GM19438 (cell line): Measurements from ENCODE around the gene KRT35.

Experiments used
- ATAC-seq: cut with Tn5 transposase; IDR thresholded peaks from one replicate; pipeline ENCODE4 v1.9.1; 2021; ENCODE audit warnings: low read depth; ENCODE audit not compliant: unreplicated experiment

Gene KRT35

GRCh38 chr17:41490000-41490990, 9.3 kb upstream of the KRT35 start:
- ATAC-seq: no peak

GRCh38 chr17:41489531-41489930, 8.6 kb upstream of the KRT35 start, which contains the start of gene KRT36:
KRT36 (minus strand) TSS chr17:41489910; CDS start chr17:41489864, 46 bp downstream.
- no peak for ATAC-seq

- ATAC-seq: no peak
Measured at GRCh38 chr17:41486809-41487530, 6.0 kb upstream of the KRT35 start.

- ATAC-seq: no peak
Measured at GRCh38 chr17:41486316-41486715, 5.4 kb upstream of the KRT35 start.

GRCh38 chr17:41484920-41485904, 4.3 kb upstream of the KRT35 start:
- ATAC-seq: no peak

- no peak for ATAC-seq
Measured at GRCh38 chr17:41483991-41484826, 3.3 kb upstream of the KRT35 start.

- ATAC-seq: no peak
Measured at GRCh38 chr17:41483531-41483930, 2.6 kb upstream of the KRT35 start.

- ATAC-seq: no peak
Measured at GRCh38 chr17:41480581-41480980, 370 bp downstream of the KRT35 start.

- ATAC-seq: no peak
Measured at GRCh38 chr17:41480136-41480535, 815 bp downstream of the KRT35 start.

- no peak for ATAC-seq
Measured at GRCh38 chr17:41478237-41478636, 2.7 kb downstream of the KRT35 start.

- ATAC-seq: no peak
Measured at GRCh38 chr17:41476866-41477815, 3.8 kb downstream of the KRT35 start.

GRCh38 chr17:41475421-41475820, 5.5 kb downstream of the KRT35 start:
- ATAC-seq: no peak

- no peak for ATAC-seq
Measured at GRCh38 chr17:41474863-41475262, 6.1 kb downstream of the KRT35 start.

- no peak for ATAC-seq
Measured at GRCh38 chr17:41468346-41468745, 12.6 kb downstream of the KRT35 start.

- no peak for ATAC-seq
Measured at GRCh38 chr17:41467561-41467960, 13.4 kb downstream of the KRT35 start.

- no peak for ATAC-seq
Measured at GRCh38 chr17:41466988-41467387, 14.0 kb downstream of the KRT35 start, which contains the start of gene KRT32. KRT32 (minus strand) TSS chr17:41467386; CDS start chr17:41467325, 61 bp downstream.

- no peak for ATAC-seq
Measured at GRCh38 chr17:41464682-41465081, 16.3 kb downstream of the KRT35 start.

- no peak for ATAC-seq
Measured at GRCh38 chr17:41464173-41464572, 16.8 kb downstream of the KRT35 start.
